OCI-LY7 (cell line): ENCODE measurements around the gene SDC4.

ENCODE experiments used
- CTCF ChIP-seq: fragments of 200-600 bp; sonication (generic); conservative IDR thresholded peaks from 2 replicates; pipeline ENCODE4 v1.5.1; 2014; ENCODE audit warnings: mild to moderate bottlenecking, antibody characterized with exemption, low read length, moderate library complexity, mixed read lengths
- EZH2phosphoT487 ChIP-seq: fragments of 200-600 bp; sonication (generic); IDR thresholded peaks from 2 replicates; pipeline ENCODE4 v1.6.1; 2018; ENCODE audit warnings: low read depth, borderline replicate concordance, mild to moderate bottlenecking, mixed run types, antibody characterized with exemption, low read length, moderate library complexity, mixed read lengths

- TF ChIP-seq CTCF (no peak), EZH2phosphoT487 (no peak)
Measured at GRCh38 chr20:45365444-45365970, 17.3 kb upstream of the SDC4 start.
